Epithelial cell of esophagus (primary cell): ENCODE measurements around the gene CDC42BPA.

Experiments used
- DNase-seq: peaks from one replicate; pipeline ENCODE4 v3.0.0; 2010; ENCODE audit warnings: low read depth
- H3K4me3 ChIP-seq: 2 replicates; pipeline ENCODE4 v1.5.1; 2011; ENCODE audit warnings: mild to moderate bottlenecking, low read length, control low read depth
- TF ChIP-seq, protein P1 (sequence below): IDR thresholded peaks from 2 replicates; pipeline ENCODE4 v1.5.1; 2011; ENCODE audit warnings: low read depth, mild to moderate bottlenecking, low read length, control low read depth, inconsistent platforms; ENCODE audit not compliant: insufficient read depth; ENCODE audit errors: missing control alignments

The CDC42BPA gene

DNA sequence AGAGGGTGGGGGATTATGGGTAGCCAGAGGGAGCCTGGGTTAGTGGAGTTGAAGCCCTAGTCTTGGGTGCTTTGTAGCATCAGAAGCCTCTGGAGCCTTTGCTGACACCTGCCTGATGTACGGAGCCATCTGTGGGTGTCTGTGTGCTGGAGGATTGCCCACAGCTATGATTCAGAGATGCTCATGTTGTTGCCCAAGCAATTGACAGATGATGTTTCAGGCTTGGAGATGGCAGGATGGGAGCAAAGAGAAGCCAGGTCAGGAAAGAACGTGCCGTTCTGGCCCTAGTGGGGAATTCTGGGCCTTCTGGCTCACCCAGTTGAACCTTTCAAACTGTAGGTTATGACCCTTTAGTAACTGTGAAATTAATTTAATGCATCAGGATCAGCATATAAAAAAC lies 350.6 kb downstream of the CDC42BPA start:
- no peak overlapping the region for H3K4me3 ChIP-seq
- peak; percentile 79 for DNase-seq
- TF ChIP-seq, protein P1, sequence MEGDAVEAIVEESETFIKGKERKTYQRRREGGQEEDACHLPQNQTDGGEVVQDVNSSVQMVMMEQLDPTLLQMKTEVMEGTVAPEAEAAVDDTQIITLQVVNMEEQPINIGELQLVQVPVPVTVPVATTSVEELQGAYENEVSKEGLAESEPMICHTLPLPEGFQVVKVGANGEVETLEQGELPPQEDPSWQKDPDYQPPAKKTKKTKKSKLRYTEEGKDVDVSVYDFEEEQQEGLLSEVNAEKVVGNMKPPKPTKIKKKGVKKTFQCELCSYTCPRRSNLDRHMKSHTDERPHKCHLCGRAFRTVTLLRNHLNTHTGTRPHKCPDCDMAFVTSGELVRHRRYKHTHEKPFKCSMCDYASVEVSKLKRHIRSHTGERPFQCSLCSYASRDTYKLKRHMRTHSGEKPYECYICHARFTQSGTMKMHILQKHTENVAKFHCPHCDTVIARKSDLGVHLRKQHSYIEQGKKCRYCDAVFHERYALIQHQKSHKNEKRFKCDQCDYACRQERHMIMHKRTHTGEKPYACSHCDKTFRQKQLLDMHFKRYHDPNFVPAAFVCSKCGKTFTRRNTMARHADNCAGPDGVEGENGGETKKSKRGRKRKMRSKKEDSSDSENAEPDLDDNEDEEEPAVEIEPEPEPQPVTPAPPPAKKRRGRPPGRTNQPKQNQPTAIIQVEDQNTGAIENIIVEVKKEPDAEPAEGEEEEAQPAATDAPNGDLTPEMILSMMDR, result no peak

DNA sequence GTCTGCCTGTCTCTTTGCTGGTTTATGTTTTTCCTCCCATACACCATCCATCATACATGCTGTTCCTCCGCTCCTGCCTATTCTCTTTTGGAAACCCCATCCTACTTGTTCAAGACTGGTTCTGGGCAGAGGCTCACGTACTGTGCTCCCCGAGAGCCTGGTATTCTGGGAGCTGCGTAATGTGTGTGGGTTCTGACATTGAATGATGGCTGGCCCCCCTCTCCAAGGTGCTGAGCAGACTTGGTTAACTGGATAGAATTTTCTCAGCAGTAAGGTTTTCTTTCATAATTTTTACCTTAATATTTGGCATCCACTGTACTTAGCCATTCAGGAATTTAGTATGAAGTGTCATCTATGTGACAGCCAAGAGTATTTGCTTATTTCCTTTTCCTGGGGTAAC lies 351.6 kb downstream of the CDC42BPA start:
- H3K4me3 ChIP-seq, result no peak overlapping the region
- TF ChIP-seq, protein P1, result no peak
- no peak for DNase-seq

DNA sequence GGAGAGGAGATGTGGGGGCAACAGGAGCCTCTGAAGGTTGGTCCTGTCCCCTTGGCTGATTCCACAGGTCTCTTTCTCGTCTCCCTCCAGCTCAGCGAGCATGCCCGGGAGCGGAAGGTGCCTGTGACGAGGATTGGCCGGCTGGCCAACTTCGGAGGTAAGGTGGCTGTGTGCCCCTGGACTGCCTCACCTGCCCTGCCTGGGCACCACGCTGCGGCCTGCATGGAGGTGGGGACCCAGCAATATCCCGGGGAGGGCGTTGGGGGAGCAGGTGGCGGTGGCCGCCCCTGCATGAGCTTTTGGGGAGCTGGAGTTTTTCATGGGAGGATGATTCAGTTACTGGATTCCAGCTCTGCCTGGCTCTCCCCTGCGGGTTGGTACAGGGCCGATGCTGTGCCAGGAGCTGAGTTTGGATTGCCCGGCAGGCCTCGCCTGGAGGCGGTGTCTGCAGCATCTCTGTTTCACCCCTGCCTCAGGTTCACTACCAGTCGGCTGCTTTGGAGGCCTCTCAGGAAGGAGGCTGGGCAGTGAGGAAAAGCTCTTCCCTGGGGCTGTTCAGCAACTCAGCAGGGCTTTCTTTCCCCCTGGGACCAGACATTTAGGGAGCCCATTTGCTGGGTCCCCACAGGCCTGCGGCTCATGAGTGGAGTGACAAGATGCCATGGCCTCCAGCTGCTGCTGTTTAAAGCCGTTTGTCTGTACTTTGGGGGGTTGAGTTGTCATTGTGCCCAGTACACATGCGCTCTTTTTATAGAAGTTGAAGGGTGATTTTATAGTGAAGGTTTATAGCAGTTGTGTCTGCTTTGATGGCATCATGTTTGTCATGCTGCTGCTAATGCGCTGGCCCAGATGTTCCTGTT lies 352.5 kb downstream of the CDC42BPA start:
- DNase-seq, result no peak
- TF ChIP-seq, protein P1, result no peak
- no peak overlapping the region for H3K4me3 ChIP-seq

DNA sequence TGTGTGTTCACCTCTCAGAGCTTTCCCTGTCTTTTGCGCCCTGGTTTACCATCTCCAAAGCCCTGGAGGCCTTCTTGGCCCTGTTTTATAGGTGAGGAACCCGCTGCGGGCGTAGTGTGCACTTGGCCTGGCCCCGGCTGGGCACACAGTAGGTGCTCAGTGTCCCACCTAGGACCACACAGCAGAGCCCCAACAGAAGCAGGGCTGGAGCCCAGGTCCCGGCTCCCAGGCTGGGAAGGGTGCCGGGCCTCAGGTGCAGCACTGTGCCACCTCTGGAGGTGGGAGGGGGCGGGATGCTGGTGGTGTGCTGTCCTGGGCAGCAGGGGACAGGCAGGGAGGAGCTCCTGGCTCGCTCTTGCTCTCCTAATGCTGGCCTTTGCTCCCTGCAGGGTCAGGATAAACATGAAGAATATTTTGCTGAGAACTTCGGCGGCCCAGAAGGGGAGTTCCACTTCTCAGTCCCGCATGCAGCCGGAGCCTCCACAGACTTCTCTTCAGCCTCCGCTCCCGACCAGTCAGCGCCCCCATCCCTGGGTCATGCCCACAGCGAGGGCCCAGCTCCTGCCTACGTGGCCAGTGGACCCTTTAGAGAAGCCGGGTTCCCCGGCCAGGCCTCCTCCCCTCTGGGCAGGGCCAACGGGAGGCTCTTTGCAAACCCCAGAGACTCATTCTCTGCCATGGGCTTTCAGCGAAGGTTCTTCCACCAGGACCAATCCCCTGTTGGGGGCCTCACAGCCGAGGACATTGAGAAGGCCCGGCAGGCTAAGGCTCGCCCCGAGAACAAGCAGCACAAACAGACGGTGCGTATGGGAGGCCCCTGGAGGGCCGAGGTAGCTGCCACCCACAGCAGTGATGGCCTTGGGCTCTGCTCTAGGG lies 353.4 kb downstream of the CDC42BPA start:
- TF ChIP-seq, protein P1, result no peak
- no peak for DNase-seq
- H3K4me3 ChIP-seq, result no peak overlapping the region

DNA sequence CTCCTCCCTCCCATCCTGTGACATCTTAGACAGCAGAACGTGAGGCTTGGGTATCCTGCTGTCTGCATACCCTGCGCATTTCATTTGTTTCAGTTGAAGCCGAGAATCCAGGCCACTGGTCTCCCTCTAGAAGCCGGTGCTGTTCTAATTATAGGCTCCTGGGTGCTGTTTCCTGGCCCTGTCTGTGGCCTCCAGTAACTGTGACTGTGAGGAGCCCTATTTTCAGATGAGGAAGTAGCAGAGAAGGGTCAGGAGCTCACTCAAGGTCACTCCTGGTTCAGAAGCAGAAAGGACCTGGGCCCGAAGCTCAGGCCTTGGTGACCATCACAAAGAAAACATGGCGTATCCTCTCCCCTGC lies 354.2 kb downstream of the CDC42BPA start:
- no peak overlapping the region for H3K4me3 ChIP-seq
- no peak for DNase-seq
- TF ChIP-seq, protein P1, result no peak

DNA sequence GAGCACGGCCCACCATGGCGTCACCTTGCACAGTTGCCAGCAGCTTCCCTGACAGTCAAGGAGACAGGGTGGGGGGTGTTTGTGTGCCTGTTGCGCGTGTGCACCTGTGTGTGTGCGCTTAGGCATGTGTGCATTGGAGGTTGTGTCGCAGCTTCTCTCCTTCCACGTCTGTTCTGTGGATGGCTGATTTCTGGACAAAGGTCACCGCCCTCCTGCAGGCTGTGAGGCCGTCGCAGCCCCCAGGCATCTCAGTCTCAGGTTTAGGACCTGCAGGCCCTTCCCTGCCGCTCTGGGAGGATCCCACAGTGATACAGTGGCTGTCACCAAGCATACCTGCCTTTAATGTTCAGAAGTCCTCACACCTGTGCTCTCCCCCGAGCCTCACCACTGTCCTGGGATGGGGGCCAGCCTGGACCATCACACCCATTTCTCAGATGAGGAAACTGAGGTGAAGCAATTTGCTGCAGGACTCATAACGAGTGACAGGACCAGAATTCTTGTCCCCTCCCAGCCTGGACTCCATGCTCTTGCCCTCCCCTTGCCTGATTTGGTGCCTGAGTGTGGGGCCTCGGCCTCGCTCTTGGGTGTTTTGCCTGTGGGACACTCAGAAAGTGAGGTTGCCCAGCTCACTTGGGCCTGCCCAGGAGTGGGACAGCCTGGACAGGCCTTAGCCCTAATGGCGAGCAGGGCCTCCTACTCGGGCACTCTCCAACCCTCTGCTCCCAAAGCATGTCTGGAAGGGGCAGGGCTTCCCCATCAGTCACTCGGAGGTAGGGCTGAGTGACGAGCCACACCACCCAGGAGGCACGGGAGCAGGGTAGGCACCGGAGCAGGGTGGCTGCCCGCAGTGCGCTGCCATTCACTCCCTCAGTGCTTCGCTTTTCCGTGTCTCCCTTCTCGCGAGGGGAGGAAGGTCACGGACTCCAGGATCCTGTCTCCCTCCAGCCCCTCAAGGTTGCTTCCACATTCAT lies 355.6 kb downstream of the CDC42BPA start:
- no peak overlapping the region for H3K4me3 ChIP-seq
- TF ChIP-seq, protein P1, result no peak
- no peak for DNase-seq
